GM12878 (cell line): ENCODE results near the gene DCTPP1.

Experiments used
- KDM1A ChIP-seq: fragments of 200-600 bp; sonication (generic); IDR thresholded peaks from 2 replicates; pipeline ENCODE4 v1.6.1; 2016; ENCODE audit warnings: borderline replicate concordance
- POLR2A ChIP-seq: IDR thresholded peaks from 2 replicates; pipeline ENCODE4 v1.6.1; 2011; ENCODE audit warnings: low read depth, mild to moderate bottlenecking, low read length
- SMC3 ChIP-seq: IDR thresholded peaks from 2 replicates; pipeline ENCODE4 v1.6.1; 2011; ENCODE audit warnings: low read length, improper control_type of control experiment, borderline replicate concordance
- TARDBP ChIP-seq: IDR thresholded peaks from 2 replicates; pipeline ENCODE4 v1.6.1; 2016; ENCODE audit warnings: borderline replicate concordance

DNA sequence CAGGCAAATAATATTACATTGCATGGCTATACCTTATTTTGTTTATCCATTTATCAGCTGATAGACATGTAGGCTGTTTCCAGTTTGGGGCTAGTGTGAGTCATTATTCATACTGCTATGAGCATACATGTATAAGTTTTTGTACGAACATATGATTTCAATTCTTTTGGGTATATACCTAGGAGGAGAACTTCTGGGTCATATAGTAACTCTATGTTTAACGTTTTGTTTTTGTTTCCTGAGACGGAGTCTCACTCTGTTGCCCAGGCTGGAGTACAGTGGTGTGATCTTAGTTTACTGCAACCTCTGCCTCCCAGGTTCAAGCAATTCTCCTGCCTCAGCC lies 40.3 kb upstream of the DCTPP1 start:
- TF ChIP-seq SMC3 (no peak), POLR2A (no peak), KDM1A (no peak), TARDBP (no peak)
